ENCODE data around the gene LYPD6B.
"Not testable (repeated sequence)": the region's sequence is repeated elsewhere in the genome, so short reads cannot be mapped to it uniquely, and the experiment has no call there.

The LYPD6B gene

GRCh38 chr2:149223472-149224095 lies 185.1 kb downstream of the LYPD6B start:
- DNase-seq, result no peak

GRCh38 chr2:149224543-149224942 lies 186.0 kb downstream of the LYPD6B start:
- no peak for DNase-seq

GRCh38 chr2:149225446-149225845 lies 186.9 kb downstream of the LYPD6B start:
- DNase-seq, result no peak

- DNase-seq, result no peak
Observed at GRCh38 chr2:149226790-149227189, 188.3 kb downstream of the LYPD6B start.

- no peak for DNase-seq
Observed at GRCh38 chr2:149235816-149236375, 197.4 kb downstream of the LYPD6B start.

- DNase-seq, result no peak
Observed at GRCh38 chr2:149236410-149236809, 197.9 kb downstream of the LYPD6B start.

- no peak for DNase-seq
Observed at GRCh38 chr2:149246186-149246585, 207.7 kb downstream of the LYPD6B start.

- not testable (repeated sequence) for DNase-seq
Observed at GRCh38 chr2:149251436-149251835, 212.9 kb downstream of the LYPD6B start.

- DNase-seq, result not testable (repeated sequence)
Observed at GRCh38 chr2:149256877-149257276, 218.4 kb downstream of the LYPD6B start.

- no peak for DNase-seq
Observed at GRCh38 chr2:149258531-149258930, 220.0 kb downstream of the LYPD6B start.

GRCh38 chr2:149259136-149259535 lies 220.6 kb downstream of the LYPD6B start:
- no peak for DNase-seq

GRCh38 chr2:149261692-149262091 lies 223.2 kb downstream of the LYPD6B start:
- no peak for DNase-seq
